Neuronal stem cell (in vitro differentiated cells): ENCODE results near the gene OXTR.
A peak's percentile ranks its signal among the peaks of the same experiment; 100 is the strongest.

Source experiments
- DNase-seq: peaks from one replicate; pipeline ENCODE4 v3.0.0-alpha.2; 2013; ENCODE audit warnings: low spot score
- H2AFZ ChIP-seq: one replicate; pipeline ENCODE4 v1.6.1; 2013; ENCODE audit warnings: mild to moderate bottlenecking, low read length, inconsistent platforms
- H2AK5ac ChIP-seq: 2 replicates; pipeline ENCODE4 v1.6.1; 2013; ENCODE audit warnings: low read depth, mild to moderate bottlenecking, inconsistent platforms, low read length, moderate library complexity, mixed read lengths
- H2BK120ac ChIP-seq: 2 replicates; pipeline ENCODE4 v1.6.1; 2013; ENCODE audit warnings: low read depth, mild to moderate bottlenecking, inconsistent platforms, low read length, moderate library complexity, mixed read lengths
- H2BK12ac ChIP-seq: one replicate; pipeline ENCODE4 v1.6.1; 2013; ENCODE audit warnings: low read length, inconsistent platforms
- H2BK15ac ChIP-seq: 2 replicates; pipeline ENCODE4 v1.6.1; 2013; ENCODE audit warnings: mild to moderate bottlenecking, low read length, inconsistent platforms, mixed read lengths
- H2BK5ac ChIP-seq: one replicate; pipeline ENCODE4 v1.6.1; 2013; ENCODE audit warnings: inconsistent platforms, mild to moderate bottlenecking, low read length, moderate library complexity
- H3K14ac ChIP-seq: one replicate; pipeline ENCODE4 v1.6.1; 2013; ENCODE audit warnings: low read length, inconsistent platforms
- H3K18ac ChIP-seq: 2 replicates; pipeline ENCODE4 v1.6.1; 2013; ENCODE audit warnings: low read length, inconsistent platforms
- H3K23ac ChIP-seq: 2 replicates; pipeline ENCODE4 v1.6.1; 2013; ENCODE audit warnings: low read depth, mild to moderate bottlenecking, mixed read lengths, low read length, inconsistent platforms; ENCODE audit not compliant: poor library complexity
- H3K27ac ChIP-seq: replicated peaks from 3 replicates; pipeline ENCODE4 v1.5.1; 2013; ENCODE audit warnings: low read length, inconsistent platforms
- H3K27me3 ChIP-seq, 3 experiments: 2 replicates each; pipeline ENCODE4 v1.6.1; 2013; ENCODE audit warnings: low read length in 3 of 3, mild to moderate bottlenecking in 2 of 3, inconsistent platforms in 1 of 3, low read depth in 1 of 3, mixed read lengths in 1 of 3, moderate library complexity in 1 of 3; ENCODE audit not compliant: control insufficient read depth in 3 of 3, insufficient read depth in 3 of 3
- H3K36me3 ChIP-seq, 2 donors: replicated peaks in 1 of 2; 2 replicates each; pipeline ENCODE4 v1.6.1; 2013; ENCODE audit warnings: low read length in 2 of 2; ENCODE audit not compliant: control insufficient read depth in 2 of 2, insufficient read depth in 2 of 2
- H3K4ac ChIP-seq: 2 replicates; pipeline ENCODE4 v1.6.1; 2013; ENCODE audit warnings: inconsistent platforms, mild to moderate bottlenecking, low read length, moderate library complexity
- H3K4me1 ChIP-seq, 2 donors: 1 replicate in 1 of 2; 2 replicates in 1 of 2; pipeline ENCODE4 v1.6.1; 2013; ENCODE audit warnings: low read length in 2 of 2, low read depth in 1 of 2; ENCODE audit not compliant: control insufficient read depth in 2 of 2, insufficient read depth in 1 of 2
- H3K4me2 ChIP-seq: one replicate; pipeline ENCODE4 v1.6.1; 2013; ENCODE audit warnings: mild to moderate bottlenecking, low read length, inconsistent platforms; ENCODE audit not compliant: insufficient read depth, poor library complexity, severe bottlenecking
- H3K4me3 ChIP-seq, 2 donors: 2 replicates each; pipeline ENCODE4 v1.5.1; 2013; ENCODE audit warnings: low read length in 2 of 2, mild to moderate bottlenecking in 2 of 2, inconsistent platforms in 1 of 2, moderate library complexity in 1 of 2
- H3K79me1 ChIP-seq: one replicate; pipeline ENCODE4 v1.6.1; 2013; ENCODE audit warnings: low read depth, mild to moderate bottlenecking, inconsistent platforms, low read length, moderate library complexity
- H3K9ac ChIP-seq: one replicate; pipeline ENCODE4 v1.6.1; 2013; ENCODE audit warnings: mild to moderate bottlenecking, low read depth, low read length, inconsistent platforms; ENCODE audit not compliant: poor library complexity
- H3K9me3 ChIP-seq, 2 donors: replicated peaks in 1 of 2; 2 replicates each; pipeline versions ENCODE3 to v1.6.1; 2013; ENCODE audit warnings: low read length in 2 of 2, mild to moderate bottlenecking in 2 of 2, inconsistent platforms in 1 of 2, low read depth in 1 of 2, mixed read lengths in 1 of 2, moderate library complexity in 1 of 2; ENCODE audit not compliant: control insufficient read depth in 2 of 2, insufficient read depth in 1 of 2
- H4K8ac ChIP-seq: one replicate; pipeline ENCODE4 v1.6.1; 2013; ENCODE audit warnings: low read depth, mild to moderate bottlenecking, inconsistent platforms, low read length, moderate library complexity
- H4K91ac ChIP-seq: one replicate; pipeline ENCODE4 v1.6.1; 2013; ENCODE audit warnings: low read length, low read depth, mild to moderate bottlenecking, inconsistent platforms; ENCODE audit not compliant: poor library complexity
- WGBS, 2 donors: extraction: QIAGEN DNeasy Blood & Tissue Kit; methylation state at CpG; one replicate each; pipeline ENCODE4 v1.1.7; 2013; ENCODE audit warnings: missing lambda C conversion rate in 2 of 2, mixed read lengths in 1 of 2; ENCODE audit not compliant: insufficient read length in 2 of 2, insufficient replicate concordance in 1 of 2; ENCODE audit errors: extremely low coverage in 2 of 2; 5-methylcytosine and 5-hydroxymethylcytosine counted together

Gene OXTR

DNA sequence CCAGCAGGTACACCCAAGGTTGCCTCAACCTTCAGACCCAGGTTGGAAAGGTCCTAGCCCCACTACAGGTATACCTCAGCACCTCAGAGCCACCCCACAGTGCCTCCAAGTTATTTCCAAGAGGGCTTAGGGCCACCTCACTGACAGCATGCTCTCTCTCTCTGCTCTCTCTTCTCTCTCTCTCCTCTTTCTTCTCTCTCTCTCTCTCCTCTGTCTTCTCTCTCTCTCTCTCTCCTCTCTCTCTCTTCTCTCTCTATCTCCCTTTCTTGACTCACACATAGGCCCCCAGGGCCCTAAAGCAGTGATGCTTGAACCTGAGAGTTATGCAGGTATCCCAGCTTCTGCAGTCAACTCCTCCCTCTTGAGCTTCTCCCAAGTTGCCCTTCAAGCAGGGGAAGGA lies 31.6 kb downstream of the OXTR start:
- Histone ChIP-seq H3K14ac (no peak overlapping the region), H4K91ac (peak overlapping the region; percentile 38), H3K27ac (no peak overlapping the region), H3K4me1 (peaks cover 11 to 15% of the 10 kb centered on the region in 2 donors), H3K36me3 (no peaks in the 10 kb centered on the region), H2AK5ac (peak overlapping the region; percentile 36), H2BK5ac (no peak overlapping the region), H3K27me3 (no peaks in the 10 kb centered on the region), H3K4ac (no peak overlapping the region), H2BK12ac (peak overlapping the region; percentile 86), H3K23ac (peak overlapping the region; percentile 80), H3K9ac (no peak overlapping the region), H2BK120ac (no peak overlapping the region), H3K4me3 (no peak overlapping the region), H3K4me2 (no peak overlapping the region), H2BK15ac (peak overlapping the region; percentile 49), H3K79me1 (no peaks in the 10 kb centered on the region), H2AFZ (no peak overlapping the region), H4K8ac (no peak overlapping the region), H3K9me3 (no peaks in the 10 kb centered on the region), H3K18ac (peak overlapping the region; percentile 84)
- no peak for DNase-seq

DNA sequence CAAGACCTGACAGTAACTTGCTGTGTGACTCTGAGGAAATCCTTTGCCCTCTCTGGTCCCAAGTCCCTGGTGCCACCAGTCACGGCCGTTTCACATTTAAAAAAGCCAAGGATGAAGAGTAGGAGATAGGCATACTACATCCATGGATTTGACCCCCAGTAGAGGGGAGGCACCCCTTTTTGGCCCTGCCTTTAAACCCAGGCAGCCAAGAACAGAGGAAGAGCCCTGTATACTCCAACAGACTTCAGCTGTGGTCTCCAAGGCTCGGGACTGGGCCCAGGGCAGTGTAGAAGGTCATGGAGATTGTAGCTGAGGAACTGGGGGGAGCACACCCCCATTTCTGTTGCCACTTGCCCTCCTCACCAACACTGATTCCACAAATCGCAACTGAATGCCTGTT lies 32.1 kb downstream of the OXTR start:
- no CpG with 5 or more reads among the region's 4 CpGs for WGBS, 2 donors

DNA sequence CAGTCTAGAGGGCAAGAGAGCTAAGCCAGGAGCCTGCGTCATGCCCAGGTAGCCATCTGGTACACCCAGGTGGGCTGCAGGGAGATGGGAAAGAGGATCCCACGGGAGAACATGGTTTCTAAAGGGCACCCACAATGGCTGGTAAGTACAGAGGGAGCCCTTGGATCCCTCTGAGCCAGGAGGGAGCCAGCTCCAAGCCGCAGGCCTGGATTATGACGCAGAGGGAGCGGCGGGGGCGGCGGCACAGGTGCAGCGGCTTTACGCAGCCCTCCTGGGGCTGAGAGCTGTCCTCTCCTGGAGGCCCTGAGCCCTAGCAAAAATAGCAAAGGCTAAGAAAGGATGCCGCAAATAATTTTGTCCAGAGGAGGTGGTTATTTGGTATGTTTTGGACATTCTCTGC lies 33.0 kb downstream of the OXTR start:
- Histone ChIP-seq H3K9me3 (no peaks in the 10 kb centered on the region), H3K27me3 (no peaks in the 10 kb centered on the region), H3K14ac (no peak overlapping the region), H4K8ac (no peak overlapping the region), H3K79me1 (no peaks in the 10 kb centered on the region), H2BK120ac (no peak overlapping the region), H4K91ac (no peak overlapping the region), H3K4me1 (peaks cover 6 to 11% of the 10 kb centered on the region in 2 donors), H3K36me3 (no peaks in the 10 kb centered on the region), H2BK15ac (no peak overlapping the region), H3K27ac (no peak overlapping the region), H2BK5ac (no peak overlapping the region), H3K4me3 (no peak overlapping the region), H3K23ac (no peak overlapping the region), H3K4me2 (no peak overlapping the region), H2BK12ac (no peak overlapping the region), H3K9ac (no peak overlapping the region), H3K4ac (no peak overlapping the region), H2AFZ (no peak overlapping the region), H2AK5ac (no peak overlapping the region), H3K18ac (peak overlapping the region; percentile 74)
- no CpG with 5 or more reads among the region's 11 CpGs for WGBS, 2 donors
- no peak for DNase-seq

More for the DNA sequence above, 32.1 kb downstream of the OXTR start:
- H4K8ac ChIP-seq, result no peak overlapping the region
- H3K4me1 ChIP-seq, result peaks cover 11 to 14% of the 10 kb centered on the region in 2 donors
- no peaks in the 10 kb centered on the region for H3K27me3 ChIP-seq
- no peak for DNase-seq
- no peak overlapping the region for H3K9ac ChIP-seq
- H2BK5ac ChIP-seq, result no peak overlapping the region
- peak overlapping the region; percentile 86 for H2BK12ac ChIP-seq
- H2BK15ac ChIP-seq, result peak overlapping the region; percentile 49
- H3K36me3 ChIP-seq, result no peaks in the 10 kb centered on the region
- no peaks in the 10 kb centered on the region for H3K9me3 ChIP-seq
- peak overlapping the region; percentile 38 for H4K91ac ChIP-seq
- peak overlapping the region; percentile 80 for H3K23ac ChIP-seq
- no peak overlapping the region for H3K14ac ChIP-seq
- no peak overlapping the region for H2BK120ac ChIP-seq
- no peak overlapping the region for H2AFZ ChIP-seq
- no peak overlapping the region for H3K4me3 ChIP-seq
- H3K18ac ChIP-seq, result peak overlapping the region; percentile 84
- no peak overlapping the region for H3K27ac ChIP-seq
- H3K4me2 ChIP-seq, result no peak overlapping the region
- H3K4ac ChIP-seq, result no peak overlapping the region
- no peaks in the 10 kb centered on the region for H3K79me1 ChIP-seq
- peak overlapping the region; percentile 36 for H2AK5ac ChIP-seq

DNA sequence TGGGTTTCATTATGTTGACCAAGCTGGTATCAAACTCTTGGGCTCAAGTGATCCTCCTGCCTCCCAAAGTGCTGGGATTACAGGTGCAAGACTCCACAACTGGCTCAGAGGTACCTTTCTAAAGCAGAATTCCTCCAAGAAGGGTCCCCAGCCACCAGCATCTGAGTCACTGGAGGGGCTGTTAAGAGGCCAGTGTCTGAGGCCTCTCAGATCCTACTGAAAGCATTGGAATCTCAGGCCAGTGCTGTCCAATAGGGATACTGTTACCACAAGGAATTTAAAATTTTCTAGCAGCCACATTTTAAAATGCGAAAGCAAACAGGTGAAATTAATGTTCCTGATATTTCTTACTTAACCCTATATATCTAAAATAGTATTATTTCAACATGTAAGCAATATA lies 34.5 kb downstream of the OXTR start:
- Histone ChIP-seq H3K4me3 (no peak overlapping the region), H3K9ac (no peak overlapping the region), H3K27me3 (no peaks in the 10 kb centered on the region), H3K4me2 (no peak overlapping the region), H2BK12ac (no peak overlapping the region), H3K14ac (no peak overlapping the region), H2BK120ac (no peak overlapping the region), H3K9me3 (no peaks in the 10 kb centered on the region), H3K4ac (no peak overlapping the region), H2AK5ac (no peak overlapping the region), H3K79me1 (no peaks in the 10 kb centered on the region), H2AFZ (no peak overlapping the region), H4K91ac (no peak overlapping the region), H3K18ac (no peak overlapping the region), H3K23ac (no peak overlapping the region), H3K27ac (no peak overlapping the region), H2BK5ac (no peak overlapping the region), H2BK15ac (no peak overlapping the region), H3K36me3 (no peaks in the 10 kb centered on the region), H4K8ac (no peak overlapping the region), H3K4me1 (peaks cover 0 to 4% of the 10 kb centered on the region in 2 donors)
- no CpG with 5 or more reads among the region's 1 CpG for WGBS, 2 donors
- no peak for DNase-seq
